PC-3 (cell line): ENCODE measurements around the gene CHMP6. TPM values are rescaled to one million over a fixed set of nuclear protein-coding genes. Genes with fewer than 3 reads are reported as not detected.

Experiments used
- ATAC-seq: fragments of 200-7000 bp; cut with Tn5 transposase; 2 replicates; pipeline ENCODE4 v1.9.1; 2020; ENCODE audit warnings: mild to moderate bottlenecking, moderate library complexity
- BruUV-seq: library from RNA; stranded (reverse); fragments of 400-500 nt; replicated peaks from 2 replicates; lab custom pipeline; 2021; lab: Mats Ljungman, UMichigan
- CTCF ChIA-PET: fragments of 300-600 bp; sonication (Branson Sonifier 250); formaldehyde crosslinking; loops from one replicate; lab custom pipeline; 2022; ENCODE audit warnings: antibody characterized with exemption; lab: Charles Lee
- POLR2A ChIA-PET: fragments of 300-600 bp; sonication (Branson Sonifier 250); formaldehyde crosslinking; loops from one replicate; lab custom pipeline; 2022; ENCODE audit warnings: antibody characterized with exemption; ENCODE audit not compliant: unreplicated experiment; lab: Charles Lee
- DNase-seq: peaks from one replicate; pipeline ENCODE4 v3.0.0-alpha.2; 2015
- H2AFZ ChIP-seq: fragments of 300-600 bp; sonication (generic); 2 replicates; pipeline ENCODE4 v1.6.0; 2016; ENCODE audit warnings: antibody characterized with exemption, low read length
- H3F3A ChIP-seq: fragments of 300-600 bp; sonication (generic); one replicate; pipeline ENCODE4 v1.6.0; 2017; ENCODE audit warnings: antibody characterized with exemption, low read length, control low read depth, mild to moderate bottlenecking; ENCODE audit not compliant: unreplicated experiment
- H3K27ac ChIP-seq: fragments of 300-600 bp; sonication (generic); 2 replicates; pipeline ENCODE4 v1.5.1; 2016; ENCODE audit warnings: mild to moderate bottlenecking, low read length
- H3K27me3 ChIP-seq: fragments of 300-600 bp; sonication (generic); 2 replicates; pipeline ENCODE4 v1.6.1; 2016; ENCODE audit warnings: low read length, mixed read lengths
- H3K36me3 ChIP-seq: fragments of 300-600 bp; sonication (generic); 2 replicates; pipeline ENCODE4 v1.6.1; 2016; ENCODE audit warnings: low read depth, mixed run types, low read length, mixed read lengths
- H3K4me1 ChIP-seq: fragments of 300-600 bp; sonication (generic); 2 replicates; pipeline ENCODE4 v1.5.1; 2016; ENCODE audit warnings: low read length; ENCODE audit not compliant: insufficient read depth
- H3K4me2 ChIP-seq: fragments of 300-600 bp; sonication (generic); 2 replicates; pipeline ENCODE4 v1.6.0; 2016; ENCODE audit warnings: low read length
- H3K4me3 ChIP-seq: fragments of 300-600 bp; sonication (generic); 2 replicates; pipeline ENCODE4 v1.5.1; 2016; ENCODE audit warnings: mild to moderate bottlenecking, low read length, mixed read lengths
- H3K79me2 ChIP-seq: fragments of 300-600 bp; sonication (generic); 2 replicates; pipeline ENCODE4 v1.6.1; 2017; ENCODE audit warnings: low read length, mixed read lengths
- H3K9ac ChIP-seq: fragments of 300-600 bp; sonication (generic); 2 replicates; pipeline ENCODE4 v1.6.0; 2016; ENCODE audit warnings: mild to moderate bottlenecking, low read length
- H3K9me2 ChIP-seq: fragments of 300-600 bp; sonication (generic); replicated peaks from 2 replicates; pipeline ENCODE4 v1.6.1; 2016; ENCODE audit warnings: mixed run types, low read length, mixed read lengths
- H3K9me3 ChIP-seq: fragments of 300-600 bp; sonication (generic); 2 replicates; pipeline ENCODE4 v1.6.1; 2016; ENCODE audit warnings: low read length, mixed read lengths
- H4K20me1 ChIP-seq: fragments of 300-600 bp; sonication (generic); 2 replicates; pipeline ENCODE4 v1.6.1; 2016; ENCODE audit warnings: low read length, mixed read lengths
- CTCF ChIP-seq: fragments of 300-600 bp; sonication (generic); conservative IDR thresholded peaks from 2 replicates; pipeline ENCODE4 v1.5.1; 2017; ENCODE audit warnings: antibody characterized with exemption, low read depth, mild to moderate bottlenecking, low read length
- EZH2 ChIP-seq: fragments of 300-600 bp; sonication (generic); IDR thresholded peaks from one replicate; pipeline ENCODE4 v1.6.1; 2017; ENCODE audit warnings: antibody characterized with exemption, mild to moderate bottlenecking, low read length; ENCODE audit not compliant: unreplicated experiment
- EZH2phosphoT487 ChIP-seq: fragments of 300-600 bp; sonication (generic); IDR thresholded peaks from 2 replicates; pipeline ENCODE4 v1.6.1; 2018; ENCODE audit warnings: mild to moderate bottlenecking, antibody characterized with exemption, low read length, borderline replicate concordance
- intact Hi-C: fragments of 100-400 bp; cut with micrococcal nuclease; formaldehyde crosslinking; loops from 2 replicates; pipeline ENCODE4 v1.9.0; 2023
- total RNA-seq: library from RNA; depleted of rRNA; stranded (reverse); fragments of >200 nt; gene quantifications from 2 replicates; pipeline ENCODE4 v1.2.3, GENCODE V29; 2014

Gene CHMP6
- total RNA-seq, 1 experiment from 2014 or later = 26.1 TPM

GRCh38 chr17:80990921-80991644 lies 558 bp upstream of the CHMP6 start:
- Histone ChIP-seq H3K4me2 (peak overlapping the region; percentile 93), H3K79me2 (peaks cover 16% of the 10 kb centered on the region), H4K20me1 (no peaks in the 10 kb centered on the region), H3K9me3 (no peaks in the 10 kb centered on the region), H3K27me3 (no peaks in the 10 kb centered on the region), H3K4me3 (peak overlapping the region; percentile 93), H3K4me1 (peaks cover 23% of the 10 kb centered on the region), H3K36me3 (no peaks in the 10 kb centered on the region; the same call in 1 of the 2 replicates), H2AFZ (peak overlapping the region; percentile 89), H3K27ac (no peak overlapping the region), H3K9ac (peak overlapping the region; percentile 88), H3F3A (no peaks in the 10 kb centered on the region), H3K9me2 (no peaks in the 10 kb centered on the region)
- ChIA-PET POLR2A (no interaction called here), CTCF (no interaction called here)
- ATAC-seq = no peak
- no peak for TF ChIP-seq EZH2
- TF ChIP-seq EZH2phosphoT487 = no peak
- TF ChIP-seq CTCF = no peak
- no peak for DNase-seq
- BruUV-seq = TSS peak; percentile 51
- intact Hi-C loops = no loop called here

GRCh38 chr17:80992077-80992947 lies 671 bp downstream of the CHMP6 start:
- peak; percentile 25 for ATAC-seq
- Histone ChIP-seq H3K36me3 (peaks cover 4% of the 10 kb centered on the region; the same call in 1 of the 2 replicates), H3K4me1 (peaks cover 34% of the 10 kb centered on the region), H3K9me2 (no peaks in the 10 kb centered on the region), H3K4me3 (peak overlapping the region; percentile 93), H3K9ac (peak overlapping the region; percentile 88), H2AFZ (peak overlapping the region; percentile 89), H3K27ac (no peak overlapping the region), H3K27me3 (no peaks in the 10 kb centered on the region), H3F3A (no peaks in the 10 kb centered on the region), H4K20me1 (no peaks in the 10 kb centered on the region), H3K79me2 (peaks cover 16% of the 10 kb centered on the region), H3K9me3 (no peaks in the 10 kb centered on the region), H3K4me2 (peak overlapping the region; percentile 93)
- DNase-seq = no peak
- BruUV-seq = no TSS peak
- ChIA-PET CTCF (no interaction called here), POLR2A (no interaction called here)
- TF ChIP-seq EZH2phosphoT487 (no peak), CTCF (no peak), EZH2 (no peak)
- intact Hi-C loops = no loop called here
